ENCODE data around the gene SLC37A1. TPM values are rescaled to one million over a fixed set of nuclear protein-coding genes. Genes with fewer than 3 reads are reported as not detected.

Gene SLC37A1
- total and polyA plus RNA-seq, 9 of the 15 experiments (the other 6 are each of a cell fraction or from before 2014, with no cell fraction given): 0.06 to 3.4 (median 0.40) TPM

- TF ChIP-seq RAD21 (CRISPR knock-in tag; conservative IDR thresholded peaks at IDR 0.05 in 1 of 2, IDR thresholded peaks at IDR 0.05 in 1 of 2) (peak; percentile 68 to 76), DEAF1 (CRISPR knock-in tag; IDR thresholded peaks at IDR 0.05) (peak; percentile 37; the same call in 1 of the 2 replicates), RREB1 (CRISPR knock-in tag; IDR thresholded peaks at IDR 0.05) (no peak), MLLT1 (IDR thresholded peaks at IDR 0.05) (no peak), IRF9 (tag; IDR thresholded peaks at IDR 0.05) (no peak), RBM14 (IDR thresholded peaks at IDR 0.05; ENCODE audit: borderline replicate concordance, insufficient read depth, low read depth, low read length) (no peak), ZNF316 (IDR thresholded peaks at IDR 0.05) (no peak), JUNB (CRISPR knock-in tag; conservative IDR thresholded peaks at IDR 0.05) (no peak), CTCF (IDR thresholded peaks at IDR 0.05 in 2 of 3, conservative IDR thresholded peaks at IDR 0.05 in 1 of 3; ENCODE audit: insufficient read depth in 2 of 3, low read depth in 1 of 3, low read length in 3 of 3) (peak; percentile 68 to 78 (median 68)), ARID1B (IDR thresholded peaks at IDR 0.05) (no peak), PPARD (CRISPR knock-in tag; IDR thresholded peaks at IDR 0.05) (no peak), MIER1 (IDR thresholded peaks at IDR 0.05; ENCODE audit: low read depth) (no peak), CBFA2T2 (conservative IDR thresholded peaks at IDR 0.05) (no peak)
Observed at GRCh38 chr21:42537106-42537742, 23.6 kb downstream of the SLC37A1 start (continued).

All from K562 (cell line).